ENCODE data around the gene INSR. TPM values are rescaled to one million over a fixed set of nuclear protein-coding genes. Genes with fewer than 3 reads are reported as not detected.

The INSR gene
- total RNA-seq, 3 donors from 2014 or later (not counting 1 experiment from before 2014, with no cell fraction given), result 0.50 to 4.9 (median 2.0) TPM

DNA sequence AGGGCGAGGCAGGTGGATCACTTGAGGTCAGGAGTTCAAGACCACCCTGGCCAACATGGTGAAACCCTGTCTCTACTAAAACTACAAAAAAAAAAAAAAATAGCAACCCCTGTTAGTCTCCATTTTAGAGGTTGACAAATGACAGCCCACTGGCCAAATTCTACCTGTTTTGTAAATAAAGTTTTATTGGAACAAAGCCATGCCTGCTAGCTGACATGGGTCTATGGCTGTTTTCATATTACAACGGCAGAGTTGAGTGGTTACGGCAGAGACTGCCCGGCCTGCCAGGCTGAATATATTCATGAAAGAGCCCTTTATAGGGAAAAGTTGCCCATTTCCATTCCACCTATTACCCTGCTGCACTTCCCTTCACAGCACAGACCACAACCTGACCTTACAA is 121.4 kb downstream of the INSR start:
- Mint-ChIP-seq H3K27ac (no peak overlapping the region), H3K4me3 (no peak overlapping the region), H3K9me3 (no peaks in the 10 kb centered on the region), H3K36me3 (no peaks in the 10 kb centered on the region), H3K27me3 (ENCODE audit: low read depth in 2 of 2) (peaks cover 0 to 6% of the 10 kb centered on the region in 2 donors), H3K4me1 (no peaks in the 10 kb centered on the region)
- 96% methylated on average over 4 of the region's 4 CpGs for WGBS (ENCODE audit: insufficient coverage)
- ATAC-seq (no peak), DNase-seq (no peak)
- H3K27ac ChIP-seq (ENCODE audit: low read length), result no peak overlapping the region
- no peak overlapping the region for H3K4me3 ChIP-seq (ENCODE audit: low read length)
- H3K27me3 ChIP-seq (ENCODE audit: control insufficient read depth, insufficient read depth, low read length), result no peaks in the 10 kb centered on the region
- no peaks in the 10 kb centered on the region for H3K4me1 ChIP-seq (ENCODE audit: control insufficient read depth, insufficient read depth, low read length)
- peaks cover 7% of the 10 kb centered on the region for H3K9me3 ChIP-seq (ENCODE audit: control insufficient read depth, insufficient read depth, low read length)
- intact Hi-C loops (cut with micrococcal nuclease), result no loop called here
- no peak for TF ChIP-seq CTCF (IDR thresholded peaks at IDR 0.05)
- H3K36me3 ChIP-seq (ENCODE audit: control insufficient read depth, insufficient read depth, low read length), result no peaks in the 10 kb centered on the region

GRCh38 chr19:7170983-7171382 is 123.2 kb downstream of the INSR start:
- Histone ChIP-seq H3K9me3 (ENCODE audit: control insufficient read depth, insufficient read depth, low read length) (peaks cover 7% of the 10 kb centered on the region), H3K27ac (ENCODE audit: low read length) (no peak overlapping the region), H3K4me1 (ENCODE audit: control insufficient read depth, insufficient read depth, low read length) (no peaks in the 10 kb centered on the region), H3K4me3 (ENCODE audit: low read length) (no peak overlapping the region), H3K27me3 (ENCODE audit: control insufficient read depth, insufficient read depth, low read length) (no peaks in the 10 kb centered on the region), H3K36me3 (ENCODE audit: control insufficient read depth, insufficient read depth, low read length) (no peaks in the 10 kb centered on the region)
- no peak for TF ChIP-seq CTCF (IDR thresholded peaks at IDR 0.05)
- H3K4me1 Mint-ChIP-seq, result no peaks in the 10 kb centered on the region
- H3K9me3 Mint-ChIP-seq, result no peaks in the 10 kb centered on the region
- ATAC-seq (no peak), DNase-seq (no peak)
- no peak overlapping the region for H3K27ac Mint-ChIP-seq
- H3K27me3 Mint-ChIP-seq (ENCODE audit: low read depth in 2 of 2), result peaks cover 0 to 2% of the 10 kb centered on the region in 2 donors
- no peak overlapping the region for H3K4me3 Mint-ChIP-seq
- intact Hi-C loops (cut with micrococcal nuclease), result no loop called here
- no peaks in the 10 kb centered on the region for H3K36me3 Mint-ChIP-seq

DNA sequence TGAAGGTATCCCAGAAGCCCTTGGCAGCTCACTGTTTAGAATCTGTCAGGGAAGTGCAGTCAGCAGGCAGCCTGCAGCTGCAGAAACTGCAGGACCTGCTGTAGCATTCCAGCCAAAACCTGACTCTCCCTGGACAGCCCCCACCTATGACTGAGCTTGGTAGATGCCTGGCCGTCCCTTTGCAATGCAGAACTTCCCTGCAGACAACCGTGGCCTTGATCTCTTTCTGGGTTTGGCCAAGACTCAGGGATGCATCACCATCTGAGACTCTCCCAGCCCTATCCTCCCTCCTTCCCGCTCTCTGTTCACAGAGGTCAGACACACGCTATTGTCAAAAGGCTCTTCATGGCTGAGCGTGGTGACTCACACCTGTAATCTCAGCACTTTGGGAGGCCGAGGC is 125.3 kb downstream of the INSR start:
- Histone ChIP-seq H3K27me3 (ENCODE audit: control insufficient read depth, insufficient read depth, low read length) (no peaks in the 10 kb centered on the region), H3K9me3 (ENCODE audit: control insufficient read depth, insufficient read depth, low read length) (peaks cover 7% of the 10 kb centered on the region), H3K27ac (ENCODE audit: low read length) (no peak overlapping the region), H3K4me3 (ENCODE audit: low read length) (no peak overlapping the region), H3K36me3 (ENCODE audit: control insufficient read depth, insufficient read depth, low read length) (no peaks in the 10 kb centered on the region), H3K4me1 (ENCODE audit: control insufficient read depth, insufficient read depth, low read length) (no peaks in the 10 kb centered on the region)
- Mint-ChIP-seq H3K36me3 (no peaks in the 10 kb centered on the region), H3K27ac (no peak overlapping the region), H3K4me1 (no peaks in the 10 kb centered on the region), H3K4me3 (no peak overlapping the region), H3K27me3 (ENCODE audit: low read depth in 2 of 2) (no peaks in the 10 kb centered on the region), H3K9me3 (no peaks in the 10 kb centered on the region)
- TF ChIP-seq CTCF (IDR thresholded peaks at IDR 0.05), result no peak
- DNase-seq (no peak), ATAC-seq (no peak)
- WGBS (ENCODE audit: insufficient coverage), result 92% methylated on average over 6 of the region's 6 CpGs
- intact Hi-C loops (cut with micrococcal nuclease), result no loop called here

DNA sequence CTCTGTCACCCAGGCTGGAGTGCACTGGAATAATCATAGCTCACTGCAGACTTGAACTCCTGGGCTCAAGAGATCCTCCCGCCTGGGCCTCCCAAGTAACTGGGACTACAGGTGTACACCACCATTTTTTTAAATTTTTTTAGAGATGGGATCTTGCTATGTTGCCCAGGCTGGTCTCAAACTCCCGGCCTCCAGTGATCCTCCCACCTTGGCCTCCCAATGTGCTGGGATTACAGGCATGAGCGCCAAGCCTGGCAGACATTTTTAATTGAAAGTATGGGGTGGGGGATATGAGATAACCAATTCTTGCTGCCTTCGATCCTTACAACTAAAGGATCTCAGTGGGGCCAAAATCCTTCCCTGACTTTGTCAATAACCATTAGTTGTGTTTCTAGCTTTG is 132.9 kb downstream of the INSR start:
- H3K4me1 ChIP-seq (ENCODE audit: control insufficient read depth, insufficient read depth, low read length), result no peaks in the 10 kb centered on the region
- no peaks in the 10 kb centered on the region for H3K36me3 Mint-ChIP-seq
- H3K27ac Mint-ChIP-seq, result no peak overlapping the region
- DNase-seq, result no peak
- no peak overlapping the region for H3K4me3 Mint-ChIP-seq
- H3K9me3 ChIP-seq (ENCODE audit: control insufficient read depth, insufficient read depth, low read length), result no peaks in the 10 kb centered on the region
- no peaks in the 10 kb centered on the region for H3K9me3 Mint-ChIP-seq
- WGBS (ENCODE audit: insufficient coverage), result 98% methylated on average over 4 of the region's 4 CpGs
- no peak overlapping the region for H3K27ac ChIP-seq (ENCODE audit: low read length)
- no peaks in the 10 kb centered on the region for H3K4me1 Mint-ChIP-seq
- no peaks in the 10 kb centered on the region for H3K27me3 ChIP-seq (ENCODE audit: control insufficient read depth, insufficient read depth, low read length)
- peaks cover 0 to 2% of the 10 kb centered on the region in 2 donors for H3K27me3 Mint-ChIP-seq (ENCODE audit: low read depth in 2 of 2)
- no peak for ATAC-seq
- no peak overlapping the region for H3K4me3 ChIP-seq (ENCODE audit: low read length)
- no peak for TF ChIP-seq CTCF (IDR thresholded peaks at IDR 0.05)
- H3K36me3 ChIP-seq (ENCODE audit: control insufficient read depth, insufficient read depth, low read length), result no peaks in the 10 kb centered on the region
- intact Hi-C loops (cut with micrococcal nuclease), result no loop called here

Data from natural killer cell (primary cell).